Measurements from ENCODE around the gene AQP2.

- no peak for TF ChIP-seq CTCF (IDR thresholded peaks at IDR 0.05)
- no peak for TF ChIP-seq POLR2A (IDR thresholded peaks at IDR 0.05)
- TF ChIP-seq POLR2AphosphoS5 (IDR thresholded peaks at IDR 0.05), result no peak
Observed at GRCh38 chr12:49924628-49925246, 25.8 kb upstream of the AQP2 start.

Data from prostate gland (tissue), 2 donors.